Kidney (tissue), 14 donors: ENCODE data around the gene TAF5L. TPM values are rescaled to one million over a fixed set of nuclear protein-coding genes. Genes with fewer than 3 reads are reported as not detected.

Experiments
- DNase-seq, 5 donors: peaks; one replicate each; pipeline ENCODE4 v3.0.0-alpha.2; 2013 to 2020
- FAIRE-seq: peaks from 2 replicates; lab custom pipeline; 2012; peaks lifted over from hg19 to GRCh38; lab: Jason Lieb, UNC
- H3K27ac ChIP-seq, 2 donors: one replicate each; pipeline ENCODE4 v1.7.0; 2013; ENCODE audit warnings: low read depth in 2 of 2, low read length in 2 of 2, inconsistent platforms in 1 of 2
- H3K27me3 ChIP-seq: one replicate; pipeline ENCODE4 v1.7.1; 2013; ENCODE audit warnings: low read length, inconsistent platforms; ENCODE audit not compliant: control insufficient read depth, insufficient read depth
- H3K36me3 ChIP-seq, 3 donors: one replicate each; pipeline versions ENCODE4 v1.7.0 to v1.7.1; 2013; ENCODE audit warnings: low read length in 3 of 3, control low read depth in 1 of 3, inconsistent platforms in 1 of 3; ENCODE audit not compliant: insufficient read depth in 3 of 3, control insufficient read depth in 2 of 3
- H3K4me1 ChIP-seq, 3 donors: one replicate each; pipeline versions ENCODE4 v1.7.0 to v1.7.1; 2013; ENCODE audit warnings: low read length in 3 of 3, inconsistent platforms in 1 of 3, low read depth in 1 of 3; ENCODE audit not compliant: control insufficient read depth in 2 of 3, insufficient read depth in 2 of 3
- H3K4me3 ChIP-seq, 3 donors: one replicate each; pipeline versions ENCODE4 v1.7.0 to v1.8.1; 2013; ENCODE audit warnings: low read length in 3 of 3, control low read depth in 1 of 3, inconsistent platforms in 1 of 3
- H3K9ac ChIP-seq, 3 donors: one replicate each; pipeline versions ENCODE4 v1.7.0 to v1.7.1; 2013; ENCODE audit warnings: low read length in 3 of 3, control low read depth in 1 of 3, inconsistent platforms in 1 of 3
- H3K9me3 ChIP-seq, 3 donors: one replicate each; pipeline versions ENCODE4 v1.7.0 to v1.7.1; 2013; ENCODE audit warnings: low read length in 3 of 3, control low read depth in 1 of 3, inconsistent platforms in 1 of 3; ENCODE audit not compliant: control insufficient read depth in 2 of 3, insufficient read depth in 1 of 3
- intact Hi-C: fragments of 100-400 bp; cut with DNase I; formaldehyde crosslinking; loops from one replicate; pipeline ENCODE4 v1.11.1; 2022
- polyA plus RNA-seq: library from polyadenylated mRNA; stranded (reverse); fragments of 350-450 nt; fragmentation: Illumina TruSeq; extraction: RNeasy Lipid Tissue Mini Kit (QIAGEN cat#74804); gene quantifications from one replicate; pipeline ENCODE4 v1.2.3, GENCODE V29; 2014; ENCODE audit warnings: low read depth, low replicate concordance; ENCODE audit not compliant: insufficient read depth
- total RNA-seq: library from RNA; stranded (reverse); fragmentation: NEBNext Ultra II Directional; extraction: Animal tissue kit (Norgen Biotek cat#: 25700); gene quantifications from one replicate; pipeline ENCODE4 v1.2.1, GENCODE V29; 2021
- TF ChIP-seq, protein P1 (sequence below): IDR thresholded peaks from 3 replicates; pipeline ENCODE4 v1.5.1; 2012; ENCODE audit warnings: mild to moderate bottlenecking, moderate library complexity, borderline replicate concordance; ENCODE audit not compliant: insufficient read depth; ENCODE audit errors: extremely low read depth
- donor health status: control.
- donor health status: control.
- donor health status: control.
- donor health status: control.
- donor health status: control.
- donor health status: DM: yes; HTN: yes; CAD: no.
- donor health status: Normal renal cell carcinoma (clear cell type).

The TAF5L gene
- total and polyA plus RNA-seq, 2 donors from 2014 or later = 7.1 to 19.6 TPM

DNA sequence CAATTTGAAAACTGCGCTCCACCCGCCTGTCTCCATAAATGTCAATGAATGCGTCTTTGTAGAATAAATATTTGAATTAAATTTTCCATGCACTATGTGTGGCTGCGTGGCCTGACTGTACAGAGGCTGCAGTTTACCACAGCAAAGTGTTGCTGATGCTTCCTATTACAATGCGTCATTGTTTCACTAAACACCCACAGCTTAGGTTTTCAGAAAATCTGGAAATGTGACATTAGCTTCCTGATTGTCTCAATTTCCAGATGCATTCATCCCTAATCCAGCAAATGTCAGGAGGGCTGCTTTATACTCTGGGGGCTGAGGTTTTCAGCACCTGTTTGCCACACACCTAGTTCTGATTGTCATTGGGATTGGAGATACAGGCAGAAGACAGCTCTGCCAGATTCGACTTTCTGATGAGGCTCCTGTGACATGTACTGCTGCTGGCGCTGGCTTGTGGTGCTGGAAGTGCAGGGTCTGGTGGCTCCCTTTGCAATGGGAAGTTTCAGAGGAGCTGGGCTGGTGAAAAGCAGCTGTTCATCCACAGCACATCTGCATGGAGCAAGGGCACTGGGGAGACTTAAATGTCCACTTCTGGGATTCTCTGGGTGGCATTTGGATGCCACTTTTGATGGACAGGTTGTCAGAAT lies 40.1 kb upstream of the TAF5L start:
- H3K9ac ChIP-seq = no peak overlapping the region
- H3K4me1 ChIP-seq = no peaks in the 10 kb centered on the region
- TF ChIP-seq, protein P1, sequence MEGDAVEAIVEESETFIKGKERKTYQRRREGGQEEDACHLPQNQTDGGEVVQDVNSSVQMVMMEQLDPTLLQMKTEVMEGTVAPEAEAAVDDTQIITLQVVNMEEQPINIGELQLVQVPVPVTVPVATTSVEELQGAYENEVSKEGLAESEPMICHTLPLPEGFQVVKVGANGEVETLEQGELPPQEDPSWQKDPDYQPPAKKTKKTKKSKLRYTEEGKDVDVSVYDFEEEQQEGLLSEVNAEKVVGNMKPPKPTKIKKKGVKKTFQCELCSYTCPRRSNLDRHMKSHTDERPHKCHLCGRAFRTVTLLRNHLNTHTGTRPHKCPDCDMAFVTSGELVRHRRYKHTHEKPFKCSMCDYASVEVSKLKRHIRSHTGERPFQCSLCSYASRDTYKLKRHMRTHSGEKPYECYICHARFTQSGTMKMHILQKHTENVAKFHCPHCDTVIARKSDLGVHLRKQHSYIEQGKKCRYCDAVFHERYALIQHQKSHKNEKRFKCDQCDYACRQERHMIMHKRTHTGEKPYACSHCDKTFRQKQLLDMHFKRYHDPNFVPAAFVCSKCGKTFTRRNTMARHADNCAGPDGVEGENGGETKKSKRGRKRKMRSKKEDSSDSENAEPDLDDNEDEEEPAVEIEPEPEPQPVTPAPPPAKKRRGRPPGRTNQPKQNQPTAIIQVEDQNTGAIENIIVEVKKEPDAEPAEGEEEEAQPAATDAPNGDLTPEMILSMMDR = no peak
- no peaks in the 10 kb centered on the region for H3K27me3 ChIP-seq
- no peak overlapping the region for H3K27ac ChIP-seq
- FAIRE-seq (no peak), DNase-seq (no peak)
- no peaks in the 10 kb centered on the region for H3K36me3 ChIP-seq
- no peaks in the 10 kb centered on the region for H3K9me3 ChIP-seq
- H3K4me3 ChIP-seq = no peak overlapping the region
- intact Hi-C loops = loop anchor here (10.0 kb wide), 1 partner anchor 649 kb away; no protein-coding TSS in a partner anchor

DNA sequence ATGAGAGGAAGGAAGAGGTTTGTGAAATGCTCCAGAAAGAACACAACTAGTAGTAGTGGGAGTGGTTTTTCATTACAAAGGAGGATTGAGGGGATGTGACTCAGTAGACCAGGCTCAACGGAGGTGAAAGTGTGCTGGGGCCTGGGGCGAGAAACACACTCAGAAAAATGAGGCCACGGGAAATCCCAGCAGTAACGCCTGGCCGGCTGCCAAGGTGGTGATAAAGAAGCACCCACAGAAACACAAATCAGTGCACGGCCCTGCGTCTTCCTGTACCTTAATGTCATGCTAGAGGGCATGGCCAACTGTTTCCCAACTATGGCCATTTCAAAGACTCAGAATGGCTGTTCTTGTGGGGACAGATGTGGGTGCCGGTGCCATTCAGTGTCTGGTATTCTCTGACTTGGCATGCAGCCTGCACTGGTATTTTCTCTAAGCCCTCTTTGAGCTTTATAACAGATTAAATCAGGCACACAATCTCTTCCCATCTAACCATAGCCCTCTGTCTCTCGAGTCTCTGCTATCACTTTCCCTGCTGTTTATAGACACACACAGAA lies 38.3 kb upstream of the TAF5L start:
- Histone ChIP-seq H3K27me3 (no peaks in the 10 kb centered on the region), H3K9ac (no peak overlapping the region), H3K36me3 (peaks cover 0 to 4% (median 0%) of the 10 kb centered on the region in 3 donors), H3K4me3 (no peak overlapping the region), H3K4me1 (no peaks in the 10 kb centered on the region), H3K27ac (no peak overlapping the region), H3K9me3 (no peaks in the 10 kb centered on the region)
- FAIRE-seq (no peak), DNase-seq (no peak)
- TF ChIP-seq, protein P1 = no peak
- intact Hi-C loops = loop anchor here (10.0 kb wide), 1 partner anchor 651 kb away; no protein-coding TSS in a partner anchor

DNA sequence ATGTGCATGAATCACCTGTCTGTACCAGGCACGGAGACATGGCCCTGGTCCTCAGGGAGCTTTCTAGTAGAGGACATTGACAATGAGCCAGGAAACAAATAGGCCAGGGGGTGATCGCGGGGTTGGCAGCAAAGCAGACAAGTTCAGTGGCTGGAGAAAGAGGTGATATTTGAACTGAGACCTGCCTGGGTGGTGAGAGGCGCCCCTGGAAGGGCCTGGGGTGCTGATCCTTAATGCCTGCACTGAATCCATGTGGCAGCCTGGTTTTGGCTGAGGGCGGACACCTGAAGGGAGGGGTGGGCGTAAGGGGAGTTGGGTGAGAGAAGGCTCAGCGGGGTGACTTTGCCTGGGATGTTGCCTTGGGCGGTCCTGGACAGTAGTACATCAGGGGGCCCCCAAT lies 36.0 kb upstream of the TAF5L start:
- TF ChIP-seq, protein P1 = no peak
- H3K4me3 ChIP-seq = no peak overlapping the region
- H3K27me3 ChIP-seq = no peaks in the 10 kb centered on the region
- H3K9ac ChIP-seq = no peak overlapping the region
- no peak for FAIRE-seq
- no peaks in the 10 kb centered on the region for H3K4me1 ChIP-seq
- no peaks in the 10 kb centered on the region for H3K9me3 ChIP-seq
- DNase-seq = no peak
- H3K27ac ChIP-seq = no peak overlapping the region
- H3K36me3 ChIP-seq = peaks cover 0 to 4% (median 2%) of the 10 kb centered on the region in 3 donors
- intact Hi-C loops = loop anchor here (10.0 kb wide), 1 partner anchor 653 kb away; no protein-coding TSS in a partner anchor
